SK-N-SH (cell line): ENCODE results near the gene OPA3. TPM values are rescaled to one million over a fixed set of nuclear protein-coding genes. Genes with fewer than 3 reads are reported as not detected.
A peak's percentile ranks its signal among the peaks of the same experiment; 100 is the strongest.

Experiments
- CTCF ChIA-PET: fragments of 300-600, 350-600 bp; formaldehyde crosslinking; extraction: SDS; loops from one replicate; lab custom pipeline; 2021; lab: Yijun Ruan, JAX
- POLR2A ChIA-PET: fragments of 350-600 bp; sonication (Branson Sonifier 250); formaldehyde crosslinking; extraction: SDS; loops from one replicate; lab custom pipeline; 2020; ENCODE audit warnings: antibody characterized with exemption, inconsistent platforms; lab: Yijun Ruan, JAX
- DNase-seq: peaks from one replicate; pipeline ENCODE4 v3.0.0; 2012
- H2AFZ ChIP-seq: fragments of 200-600 bp; sonication (generic); 2 replicates; pipeline ENCODE4 v1.8.1; 2016; ENCODE audit warnings: antibody characterized with exemption, mild to moderate bottlenecking, low read depth
- H3F3A ChIP-seq: fragments of 200-600 bp; sonication (generic); replicated peaks from 2 replicates; pipeline ENCODE3; 2016; ENCODE audit warnings: antibody characterized with exemption, mild to moderate bottlenecking; ENCODE audit not compliant: insufficient read depth
- H3K27ac ChIP-seq, 2 experiments: fragments of 200-500 bp in 1 of 2; fragments of 200-600 bp in 1 of 2; sonication (Bioruptor generic) in 1 of 2; sonication (generic), shearing (Covaris generic) in 1 of 2; 2 replicates each; pipeline versions ENCODE4 v1.5.1 to v1.6.1; 2014 to 2016; ENCODE audit warnings: low read depth in 2 of 2, inconsistent platforms in 1 of 2, low read length in 1 of 2, mild to moderate bottlenecking in 1 of 2, mixed read lengths in 1 of 2
- H3K27me3 ChIP-seq: fragments of 200-600 bp; sonication (generic), shearing (Covaris generic); 2 replicates; pipeline ENCODE4 v1.6.1; 2016; ENCODE audit warnings: mixed run types; ENCODE audit not compliant: insufficient read depth
- H3K36me3 ChIP-seq, 2 experiments: fragments of 200-500 bp in 1 of 2; fragments of 200-600 bp in 1 of 2; sonication (Bioruptor generic) in 1 of 2; sonication (generic) in 1 of 2; replicated peaks in 1 of 2; 2 replicates each; pipeline versions ENCODE3 to v1.5.1; 2014 to 2016; ENCODE audit warnings: low read length in 1 of 2, mild to moderate bottlenecking in 1 of 2; ENCODE audit not compliant: insufficient read depth in 2 of 2, control insufficient read depth in 1 of 2
- H3K4me1 ChIP-seq, 2 experiments: fragments of 200-500 bp in 1 of 2; fragments of 200-600 bp in 1 of 2; sonication (Bioruptor generic) in 1 of 2; sonication (generic), shearing (Covaris generic) in 1 of 2; 2 replicates each; pipeline versions ENCODE4 v1.5.1 to v1.6.1; 2014 to 2016; ENCODE audit warnings: low read depth in 1 of 2, low read length in 1 of 2, mixed run types in 1 of 2; ENCODE audit not compliant: insufficient read depth in 2 of 2, control insufficient read depth in 1 of 2
- H3K4me2 ChIP-seq: fragments of 200-600 bp; sonication (generic), shearing (Covaris generic); 2 replicates; pipeline ENCODE4 v1.6.1; 2017; ENCODE audit warnings: mixed run types
- H3K4me3 ChIP-seq, 2 experiments: fragments of 200-500 bp in 1 of 2; fragments of 200-600 bp in 1 of 2; sonication (Bioruptor generic) in 1 of 2; sonication (generic), shearing (Covaris generic) in 1 of 2; 2 replicates each; pipeline versions ENCODE4 v1.5.1 to v1.8.1; 2014 to 2016; ENCODE audit warnings: low read depth in 2 of 2, inconsistent platforms in 1 of 2, low read length in 1 of 2, mild to moderate bottlenecking in 1 of 2, mixed read lengths in 1 of 2, moderate library complexity in 1 of 2
- H3K79me2 ChIP-seq: fragments of 200-600 bp; sonication (generic); 2 replicates; pipeline ENCODE4 v1.8.1; 2017; ENCODE audit warnings: mild to moderate bottlenecking; ENCODE audit not compliant: insufficient read depth
- H3K9ac ChIP-seq: fragments of 200-600 bp; sonication (generic); 2 replicates; pipeline ENCODE4 v1.6.1; 2017; ENCODE audit warnings: mixed run types
- H3K9me2 ChIP-seq: fragments of 200-600 bp; sonication (generic); 2 replicates; pipeline ENCODE4 v1.6.1; 2017; ENCODE audit warnings: mixed run types
- H3K9me3 ChIP-seq: fragments of 200-600 bp; sonication (generic); 2 replicates; pipeline ENCODE4 v1.6.1; 2017; ENCODE audit warnings: mixed run types, mild to moderate bottlenecking, moderate library complexity
- H4K20me1 ChIP-seq: fragments of 200-600 bp; sonication (generic); 2 replicates; pipeline ENCODE4 v1.6.1; 2017; ENCODE audit warnings: mild to moderate bottlenecking, mixed run types; ENCODE audit not compliant: insufficient read depth
- ELF1 ChIP-seq: IDR thresholded peaks from 2 replicates; pipeline ENCODE4 v1.4.0; 2012
- EP300 ChIP-seq, 2 experiments: IDR thresholded peaks; 2 replicates each; pipeline versions ENCODE4 v1.4.0 to v1.6.1; 2012; ENCODE audit warnings: borderline replicate concordance in 1 of 2, low read depth in 1 of 2, low read length in 1 of 2
- EZH2phosphoT487 ChIP-seq: fragments of 200-600 bp; sonication (generic); IDR thresholded peaks from 2 replicates; pipeline ENCODE4 v1.6.1; 2017; ENCODE audit warnings: low read depth, mixed run types, mild to moderate bottlenecking, antibody characterized with exemption, moderate library complexity, borderline replicate concordance
- FOSL2 ChIP-seq: IDR thresholded peaks from 2 replicates; pipeline ENCODE4 v1.4.0; 2012; ENCODE audit warnings: low read depth, mild to moderate bottlenecking, moderate library complexity, borderline replicate concordance
- FOXJ3 ChIP-seq: sonication (generic); formaldehyde crosslinking; IDR thresholded peaks from 2 replicates; pipeline ENCODE4 v1.5.1; 2020; ENCODE audit warnings: mild to moderate bottlenecking, missing genetic modification reagents
- FOXM1 ChIP-seq: IDR thresholded peaks from 2 replicates; pipeline ENCODE4 v1.4.0; 2012; ENCODE audit warnings: low read depth, mild to moderate bottlenecking
- GATA2 ChIP-seq: sonication (generic); formaldehyde crosslinking; IDR thresholded peaks from 2 replicates; pipeline ENCODE4 v1.5.0; 2020; ENCODE audit warnings: mild to moderate bottlenecking, missing genetic modification reagents
- IRF3 ChIP-seq: fragments of 150-350 bp; IDR thresholded peaks from 2 replicates; pipeline ENCODE4 v1.6.1; 2016; ENCODE audit warnings: mild to moderate bottlenecking, low read depth, low read length
- JUND ChIP-seq: IDR thresholded peaks from 2 replicates; pipeline ENCODE4 v1.4.0; 2012
- MAX ChIP-seq: IDR thresholded peaks from 2 replicates; pipeline ENCODE4 v1.4.0; 2012; ENCODE audit warnings: low read depth
- MEF2A ChIP-seq: IDR thresholded peaks from 2 replicates; pipeline ENCODE4 v1.4.0; 2012; ENCODE audit warnings: low read depth, borderline replicate concordance
- MXI1 ChIP-seq: IDR thresholded peaks from 2 replicates; pipeline ENCODE4 v1.6.1; 2012; ENCODE audit warnings: mild to moderate bottlenecking, low read depth, low read length, improper control_type of control experiment
- NFIC ChIP-seq: IDR thresholded peaks from 2 replicates; pipeline ENCODE4 v1.4.0; 2012; ENCODE audit warnings: borderline replicate concordance
- NRF1 ChIP-seq: IDR thresholded peaks from 2 replicates; pipeline ENCODE4 v1.6.1; 2012; ENCODE audit warnings: low read depth, mild to moderate bottlenecking, low read length
- POLR2AphosphoS5 ChIP-seq: IDR thresholded peaks from 2 replicates; pipeline ENCODE4 v1.6.1; 2012; ENCODE audit warnings: low read depth, low read length
- RXRA ChIP-seq: IDR thresholded peaks from 2 replicates; pipeline ENCODE4 v1.4.0; 2012; ENCODE audit warnings: low read depth, mild to moderate bottlenecking, borderline replicate concordance
- SMC3 ChIP-seq: IDR thresholded peaks from 2 replicates; pipeline ENCODE4 v1.6.1; 2012; ENCODE audit warnings: low read depth, low read length, improper control_type of control experiment
- TAF1 ChIP-seq: IDR thresholded peaks from 2 replicates; pipeline ENCODE4 v1.6.1; 2012; ENCODE audit warnings: low read depth, mild to moderate bottlenecking, low read length, moderate library complexity, borderline replicate concordance
- TCF12 ChIP-seq: IDR thresholded peaks from 2 replicates; pipeline ENCODE4 v1.4.0; 2012
- TEAD4 ChIP-seq: IDR thresholded peaks from 2 replicates; pipeline ENCODE4 v1.4.0; 2012; ENCODE audit warnings: mild to moderate bottlenecking, borderline replicate concordance; ENCODE audit not compliant: insufficient read depth
- USF1 ChIP-seq: IDR thresholded peaks from 2 replicates; pipeline ENCODE4 v1.4.0; 2012; ENCODE audit warnings: low read depth, borderline replicate concordance
- USF2 ChIP-seq: fragments of 150-350 bp; IDR thresholded peaks from 2 replicates; pipeline ENCODE4 v1.6.1; 2017; ENCODE audit warnings: antibody characterized with exemption, low read length, low read depth, borderline replicate concordance
- YY1 ChIP-seq: IDR thresholded peaks from 2 replicates; pipeline ENCODE4 v1.4.0; 2012; ENCODE audit warnings: low read depth, mild to moderate bottlenecking
- ZBTB33 ChIP-seq: IDR thresholded peaks from 2 replicates; pipeline ENCODE4 v1.4.0; 2012; ENCODE audit warnings: low read depth, borderline replicate concordance
- WGBS: methylation state at CpG from one replicate; pipeline ENCODE4 v1.1.6; 2017; ENCODE audit warnings: low lambda C conversion rate; 5-methylcytosine and 5-hydroxymethylcytosine counted together
- polyA plus RNA-seq, 3 experiments: library from polyadenylated mRNA; depleted of rRNA; stranded (reverse); fragments of >200 nt; gene quantifications; 2 replicates each; pipeline ENCODE4 v1.2.3, GENCODE V29; 2012

Gene OPA3
- polyA plus RNA-seq, 1 of the 3 experiments (the other 2 are of a cell fraction) = 10.0 TPM

GRCh38 chr19:45581576-45581975 is 3.0 kb downstream of the OPA3 start:
- Histone ChIP-seq H3F3A (peaks cover 28% of the 10 kb centered on the region), H3K27ac (no peak overlapping the region), H4K20me1 (no peaks in the 10 kb centered on the region), H3K9me2 (no peaks in the 10 kb centered on the region), H3K27me3 (no peaks in the 10 kb centered on the region), H3K4me1 (peaks cover 8 to 9% of the 10 kb centered on the region in 2 experiments; a peak in 3 of 4 replicates), H3K9ac (no peak overlapping the region), H3K4me2 (no peak overlapping the region), H2AFZ (no peak overlapping the region), H3K79me2 (peaks cover 52% of the 10 kb centered on the region), H3K4me3 (no peak overlapping the region), H3K36me3 (peaks cover 0 to 3% of the 10 kb centered on the region in 2 experiments), H3K9me3 (no peaks in the 10 kb centered on the region)
- ChIA-PET CTCF (interaction anchor here (1.1 kb wide), 2 partner anchors 33 to 62 kb away, joined by 3 to 5 read pairs; no protein-coding TSS in a partner anchor), POLR2A (no interaction called here)
- WGBS = 96% methylated on average over 5 of the region's 7 CpGs
- no peak for DNase-seq
- no peak for TF ChIP-seq RXRA
- no peak for TF ChIP-seq TEAD4
- no peak for TF ChIP-seq MXI1
- no peak for TF ChIP-seq MAX
- no peak for TF ChIP-seq NFIC
- no peak for TF ChIP-seq GATA2 (CRISPR knock-in tag)
- no peak for TF ChIP-seq JUND
- TF ChIP-seq USF2 = no peak

GRCh38 chr19:45578861-45579260 is 5.7 kb downstream of the OPA3 start:
- H3K79me2 ChIP-seq = peaks cover 74% of the 10 kb centered on the region
- WGBS = 88% methylated on average over 5 of the region's 5 CpGs
- TF ChIP-seq USF1 = no peak
- no peak for TF ChIP-seq EP300 (IDR thresholded peaks at IDR 0.05; ENCODE audit: borderline replicate concordance in 1 of 2, low read depth in 1 of 2, low read length in 1 of 2)
- no peak for TF ChIP-seq NRF1
- TF ChIP-seq GATA2 (CRISPR knock-in tag) = no peak
- no peak for TF ChIP-seq FOSL2
- no peak for TF ChIP-seq POLR2AphosphoS5
- TF ChIP-seq TEAD4 = no peak
- TF ChIP-seq FOXM1 = no peak
- TF ChIP-seq EZH2phosphoT487 = no peak
- no peak for TF ChIP-seq ELF1
- TF ChIP-seq TAF1 = no peak
- no peak for TF ChIP-seq YY1
- TF ChIP-seq IRF3 = no peak
- TF ChIP-seq RXRA = no peak
- TF ChIP-seq NFIC = no peak
- TF ChIP-seq ZBTB33 = no peak
- no peak for TF ChIP-seq FOXJ3
- no peak for TF ChIP-seq MEF2A
- TF ChIP-seq TCF12 = no peak
- no peak for TF ChIP-seq SMC3
- peaks cover 0 to 3% of the 10 kb centered on the region in 2 experiments for H3K36me3 ChIP-seq
- ChIA-PET POLR2A (no interaction called here), CTCF (no interaction called here)
- H3K27ac ChIP-seq = peak overlapping the region in 1 of 2 experiments; percentile 53; a peak in 2 of 4 replicates
- H2AFZ ChIP-seq = no peak overlapping the region
- H3K4me3 ChIP-seq = no peak overlapping the region
- no peak overlapping the region for H3K4me2 ChIP-seq
- no peaks in the 10 kb centered on the region for H3K27me3 ChIP-seq
- H3K4me1 ChIP-seq = peaks cover 6 to 13% of the 10 kb centered on the region in 2 experiments; a peak in 3 of 4 replicates
- H3K9me3 ChIP-seq = no peaks in the 10 kb centered on the region
- no peak for DNase-seq
- peaks cover 35% of the 10 kb centered on the region for H3F3A ChIP-seq
- no peaks in the 10 kb centered on the region for H3K9me2 ChIP-seq
- H4K20me1 ChIP-seq = no peaks in the 10 kb centered on the region
- H3K9ac ChIP-seq = no peak overlapping the region
